H1 (cell line): Measurements from ENCODE around the gene SPTLC3. TPM values are rescaled to one million over a fixed set of nuclear protein-coding genes. Genes with fewer than 3 reads are reported as not detected.

ENCODE experiments used
- CTCF ChIA-PET: fragments of 300-600 bp; sonication (Branson Sonifier 250); formaldehyde crosslinking; loops from one replicate; lab custom pipeline; 2021; ENCODE audit not compliant: partially characterized antibody; lab: Charles Lee
- POLR2A ChIA-PET: fragments of 300-600 bp; sonication (Branson Sonifier 250); formaldehyde crosslinking; loops from one replicate; lab custom pipeline; 2021; ENCODE audit warnings: inconsistent platforms; ENCODE audit not compliant: partially characterized antibody; lab: Charles Lee
- DNase-seq, 2 experiments: peaks; one replicate each; pipeline versions ENCODE4 v3.0.0 to v3.0.0-alpha.2; 2010 to 2022; ENCODE audit warnings: low spot score in 2 of 2, low read depth in 1 of 2, mixed read lengths in 1 of 2
- FAIRE-seq: peaks from 2 replicates; lab custom pipeline; 2011; peaks lifted over from hg19 to GRCh38; lab: Jason Lieb, UNC
- H2AFZ ChIP-seq: 2 replicates; pipeline ENCODE4 v1.8.1; 2012; ENCODE audit warnings: low read length, inconsistent platforms
- H2AK5ac ChIP-seq: 2 replicates; pipeline ENCODE4 v1.6.1; 2013; ENCODE audit warnings: low read depth, low read length
- H2BK120ac ChIP-seq: replicated peaks from 2 replicates; pipeline ENCODE3; 2013; ENCODE audit warnings: low read depth, low read length, inconsistent platforms
- H2BK12ac ChIP-seq: 2 replicates; pipeline ENCODE4 v1.6.1; 2013; ENCODE audit warnings: low read depth, low read length
- H2BK15ac ChIP-seq: 2 replicates; pipeline ENCODE4 v1.6.1; 2013; ENCODE audit warnings: low read length
- H2BK20ac ChIP-seq: 2 replicates; pipeline ENCODE4 v1.6.1; 2013; ENCODE audit warnings: low read length
- H2BK5ac ChIP-seq: 2 replicates; pipeline ENCODE4 v1.6.1; 2013; ENCODE audit warnings: low read depth, low read length
- H3K14ac ChIP-seq: 2 replicates; pipeline ENCODE4 v1.6.1; 2013; ENCODE audit warnings: inconsistent platforms; ENCODE audit not compliant: insufficient read length
- H3K18ac ChIP-seq: 2 replicates; pipeline ENCODE4 v1.6.1; 2013; ENCODE audit warnings: low read length; ENCODE audit errors: extremely low read depth
- H3K23ac ChIP-seq: 2 replicates; pipeline ENCODE4 v1.6.1; 2013; ENCODE audit warnings: inconsistent platforms; ENCODE audit not compliant: insufficient read length
- H3K23me2 ChIP-seq: 2 replicates; pipeline ENCODE4 v1.6.1; 2013; ENCODE audit warnings: low read depth, low read length
- H3K27ac ChIP-seq: 2 replicates; pipeline ENCODE4 v1.6.1; 2011; ENCODE audit warnings: low read depth, low read length, inconsistent platforms
- H3K27me3 ChIP-seq, 4 experiments: replicated peaks in 1 of 4; 1 replicate in 1 of 4; 2 replicates in 3 of 4; pipeline versions ENCODE4 v1.6.1 to v1.8.1; 2011 to 2013; ENCODE audit warnings: low read length in 3 of 4, mild to moderate bottlenecking in 3 of 4, inconsistent platforms in 2 of 4, mixed read lengths in 2 of 4, moderate library complexity in 1 of 4; ENCODE audit not compliant: control insufficient read depth in 3 of 4, insufficient read depth in 3 of 4; ENCODE audit errors: extremely low read depth in 1 of 4
- H3K36me3 ChIP-seq, 4 experiments: 2 replicates each; pipeline versions ENCODE4 v1.6.1 to v1.8.1; 2011 to 2013; ENCODE audit warnings: mild to moderate bottlenecking in 4 of 4, low read length in 3 of 4, moderate library complexity in 2 of 4, control low read depth in 1 of 4, inconsistent platforms in 1 of 4; ENCODE audit not compliant: insufficient read depth in 4 of 4, control insufficient read depth in 2 of 4
- H3K4ac ChIP-seq: replicated peaks from 2 replicates; pipeline ENCODE3; 2013; ENCODE audit warnings: low read length, low read depth, mixed read lengths, inconsistent platforms; ENCODE audit not compliant: insufficient read length
- H3K4me1 ChIP-seq, 4 experiments: replicated peaks in 1 of 4; 1 replicate in 1 of 4; 2 replicates in 3 of 4; pipeline versions ENCODE4 v1.6.1 to v1.8.1; 2011 to 2013; ENCODE audit warnings: low read length in 3 of 4, inconsistent platforms in 2 of 4, mixed read lengths in 1 of 4; ENCODE audit not compliant: insufficient read depth in 4 of 4, control insufficient read depth in 3 of 4
- H3K4me2 ChIP-seq, 2 experiments: 2 replicates each; pipeline versions ENCODE4 v1.6.1 to v1.8.1; 2011 to 2013; ENCODE audit warnings: low read depth in 2 of 2, low read length in 2 of 2, control low read depth in 1 of 2, inconsistent platforms in 1 of 2, mild to moderate bottlenecking in 1 of 2; ENCODE audit not compliant: insufficient read depth in 1 of 2
- H3K4me3 ChIP-seq, 4 experiments: fragments of 200-600, 300-600 bp in 1 of 4; sonication (generic), shearing (Covaris generic), sonication (Bioruptor Twin) in 1 of 4; 2 replicates each; pipeline versions ENCODE4 v1.5.1 to v1.8.1; 2011 to 2016; ENCODE audit warnings: low read length in 4 of 4, low read depth in 3 of 4, control low read depth in 2 of 4, inconsistent platforms in 2 of 4, mild to moderate bottlenecking in 2 of 4, mixed read lengths in 1 of 4, moderate library complexity in 1 of 4; ENCODE audit not compliant: insufficient read depth in 2 of 4; ENCODE audit errors: extremely low read depth in 1 of 4
- H3K56ac ChIP-seq: replicated peaks from 2 replicates; pipeline ENCODE3; 2013; ENCODE audit warnings: low read depth, mild to moderate bottlenecking, mixed read lengths, low read length, inconsistent platforms; ENCODE audit not compliant: insufficient read length
- H3K79me1 ChIP-seq: 2 replicates; pipeline ENCODE4 v1.6.1; 2013; ENCODE audit warnings: low read depth, low read length, control low read depth
- H3K79me2 ChIP-seq, 2 experiments: 2 replicates each; pipeline versions ENCODE4 v1.6.1 to v1.8.1; 2012 to 2013; ENCODE audit warnings: low read length in 2 of 2, mild to moderate bottlenecking in 2 of 2, inconsistent platforms in 1 of 2; ENCODE audit not compliant: insufficient read depth in 2 of 2, control insufficient read depth in 1 of 2
- H3K9ac ChIP-seq, 4 experiments: replicated peaks in 1 of 4; 1 replicate in 1 of 4; 2 replicates in 3 of 4; pipeline versions ENCODE4 v1.6.1 to v1.8.1; 2011 to 2013; ENCODE audit warnings: low read depth in 3 of 4, low read length in 3 of 4, control low read depth in 2 of 4, mild to moderate bottlenecking in 2 of 4, moderate library complexity in 2 of 4, inconsistent platforms in 1 of 4; ENCODE audit errors: extremely low read depth in 1 of 4
- H3K9me3 ChIP-seq, 2 experiments: 2 replicates each; pipeline versions ENCODE4 v1.6.1 to v1.8.1; 2012 to 2013; ENCODE audit warnings: mild to moderate bottlenecking in 2 of 2, moderate library complexity in 2 of 2, control low read depth in 1 of 2, inconsistent platforms in 1 of 2, low read depth in 1 of 2, low read length in 1 of 2, mixed read lengths in 1 of 2; ENCODE audit not compliant: insufficient read depth in 2 of 2
- H4K20me1 ChIP-seq, 2 experiments: replicated peaks in 1 of 2; 2 replicates each; pipeline versions ENCODE3 to v1.8.1; 2011 to 2013; ENCODE audit warnings: inconsistent platforms in 2 of 2, low read length in 2 of 2, mild to moderate bottlenecking in 1 of 2; ENCODE audit not compliant: insufficient read depth in 2 of 2, control insufficient read depth in 1 of 2
- H4K5ac ChIP-seq: 2 replicates; pipeline ENCODE4 v1.6.1; 2013; ENCODE audit warnings: low read length, low read depth, mixed read lengths, inconsistent platforms; ENCODE audit not compliant: insufficient read length
- H4K8ac ChIP-seq: 2 replicates; pipeline ENCODE4 v1.8.0; 2013; ENCODE audit warnings: mild to moderate bottlenecking, moderate library complexity, low read length, inconsistent platforms; ENCODE audit not compliant: insufficient read depth; ENCODE audit errors: extremely low read depth
- H4K91ac ChIP-seq: replicated peaks from 2 replicates; pipeline ENCODE3; 2013; ENCODE audit warnings: low read length, mixed read lengths, inconsistent platforms; ENCODE audit not compliant: insufficient read length
- CBX8 ChIP-seq: fragments of 300-800, 300-1000 bp; sonication (generic); IDR thresholded peaks from 2 replicates; pipeline ENCODE4 v1.7.1; 2016; ENCODE audit warnings: low read depth, low read length, borderline replicate concordance
- CEBPB ChIP-seq: IDR thresholded peaks from 2 replicates; pipeline ENCODE4 v1.6.1; 2012; ENCODE audit warnings: low read depth, low read length
- CREB1 ChIP-seq: IDR thresholded peaks from 2 replicates; pipeline ENCODE4 v1.6.1; 2012; ENCODE audit warnings: inconsistent platforms
- EGR1 ChIP-seq: IDR thresholded peaks from 2 replicates; pipeline ENCODE4 v1.6.1; 2011; ENCODE audit warnings: low read depth, low read length, borderline replicate concordance
- JUN ChIP-seq: IDR thresholded peaks from 2 replicates; pipeline ENCODE4 v1.6.1; 2011; ENCODE audit warnings: low read depth, mild to moderate bottlenecking, improper control_type of control experiment, low read length
- MAFK ChIP-seq: IDR thresholded peaks from 2 replicates; pipeline ENCODE4 v1.6.1; 2012; ENCODE audit warnings: low read depth, mild to moderate bottlenecking, improper control_type of control experiment, low read length
- RAD21 ChIP-seq, 2 experiments: IDR thresholded peaks in 1 of 2; conservative IDR thresholded peaks in 1 of 2; 2 replicates each; pipeline ENCODE4 v1.6.1; 2011; ENCODE audit warnings: low read depth in 2 of 2, low read length in 2 of 2, improper control_type of control experiment in 1 of 2, inconsistent platforms in 1 of 2, mild to moderate bottlenecking in 1 of 2, moderate library complexity in 1 of 2
- RNF2 ChIP-seq: fragments of 200-900, 300-1000 bp; sonication (generic); IDR thresholded peaks from 2 replicates; pipeline ENCODE4 v1.7.1; 2016; ENCODE audit warnings: borderline replicate concordance, low read depth, mild to moderate bottlenecking, antibody characterized with exemption, low read length; ENCODE audit not compliant: poor library complexity, severe bottlenecking; ENCODE audit errors: missing control alignments
- RXRA ChIP-seq: IDR thresholded peaks from 2 replicates; pipeline ENCODE4 v1.6.1; 2011; ENCODE audit warnings: low read depth, mild to moderate bottlenecking, low read length, moderate library complexity; ENCODE audit not compliant: insufficient read depth
- SRF ChIP-seq: IDR thresholded peaks from 2 replicates; pipeline ENCODE4 v1.6.1; 2011; ENCODE audit warnings: mild to moderate bottlenecking, low read depth, low read length, moderate library complexity
- TAF7 ChIP-seq: optimal IDR thresholded peaks from 2 replicates; pipeline ENCODE3; 2011; ENCODE audit warnings: low read depth, mild to moderate bottlenecking, inconsistent platforms, low read length, moderate library complexity, borderline replicate concordance
- TBP ChIP-seq: IDR thresholded peaks from 2 replicates; pipeline ENCODE4 v1.6.1; 2011; ENCODE audit warnings: low read depth, low read length, improper control_type of control experiment
- YY1 ChIP-seq: IDR thresholded peaks from 2 replicates; pipeline ENCODE4 v1.6.1; 2011; ENCODE audit warnings: low read depth, mild to moderate bottlenecking, low read length
- polyA plus RNA-seq, 7 experiments: library from polyadenylated mRNA; depleted of rRNA in 3 of 7; stranded (reverse) in 5 of 7; unstranded in 2 of 7; fragments of >200 nt in 5 of 7; fragments of 200-250 nt in 2 of 7; gene quantifications; 1 replicate in 5 of 7; 2 replicates in 1 of 7; 4 replicates in 1 of 7; pipeline versions ENCODE4 v1.2.1 to v1.2.3, GENCODE V29; 2011 to 2013; ENCODE audit warnings: missing spikeins in 2 of 7, mixed read lengths in 2 of 7
- total RNA-seq: library from RNA; stranded (reverse); fragmentation: NEBNext Ultra II Directional; extraction: Animal tissue kit (Norgen Biotek cat#: 25700); gene quantifications from 2 replicates; pipeline ENCODE4 v1.2.1, GENCODE V29; 2021
- TF ChIP-seq, protein P1 (sequence below): IDR thresholded peaks from 2 replicates; pipeline ENCODE4 v1.6.1; 2011; ENCODE audit warnings: low read depth, mild to moderate bottlenecking, low read length; ENCODE audit not compliant: insufficient read depth
- TF ChIP-seq, protein P2 (sequence below): IDR thresholded peaks from 2 replicates; pipeline ENCODE4 v1.6.1; 2012; ENCODE audit warnings: inconsistent platforms

The SPTLC3 gene
- total and polyA plus RNA-seq, 2 of the 8 experiments (the other 6 are each of a cell fraction or from before 2014, with no cell fraction given), result 0.23 to 0.82 TPM

DNA sequence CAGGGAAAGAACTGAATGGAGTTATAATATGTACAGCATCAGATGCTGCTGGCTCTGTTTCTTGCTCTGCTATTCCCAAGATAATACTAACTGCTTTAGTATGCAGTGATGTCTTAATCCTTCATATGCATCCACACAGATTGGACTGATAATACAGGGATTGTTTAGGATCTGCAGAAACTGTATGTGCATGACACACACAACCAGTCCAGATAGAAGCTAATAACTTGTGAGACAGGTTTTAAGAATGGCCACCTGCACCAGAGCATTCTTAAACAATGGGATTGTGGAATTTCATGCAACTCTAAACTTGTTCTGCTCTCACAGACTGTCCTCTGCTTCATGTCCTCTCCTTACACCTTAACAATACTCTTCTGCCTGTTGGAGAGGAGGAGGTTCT, 90.9 kb downstream of the SPTLC3 start:
- Histone ChIP-seq H3K14ac (no peak overlapping the region), H2BK20ac (no peak overlapping the region), H4K20me1 (no peaks in the 10 kb centered on the region), H3K23ac (no peak overlapping the region), H3K9ac (no peak overlapping the region), H2AFZ (no peak overlapping the region), H4K8ac (no peak overlapping the region), H2BK12ac (no peak overlapping the region), H3K36me3 (no peaks in the 10 kb centered on the region; a peak in 1 of 8 replicates), H2BK15ac (no peak overlapping the region), H2AK5ac (no peak overlapping the region), H3K56ac (no peak overlapping the region), H3K27ac (no peak overlapping the region), H3K4me1 (peaks cover 0 to 8% (median 0%) of the 10 kb centered on the region in 4 experiments; a peak in 3 of 7 replicates), H3K4me2 (no peak overlapping the region), H3K79me2 (no peaks in the 10 kb centered on the region), H3K27me3 (no peaks in the 10 kb centered on the region), H3K4me3 (no peak overlapping the region), H4K91ac (no peak overlapping the region), H3K18ac (no peak overlapping the region), H3K9me3 (no peaks in the 10 kb centered on the region), H4K5ac (no peak overlapping the region), H2BK5ac (no peak overlapping the region), H3K79me1 (no peaks in the 10 kb centered on the region), H3K23me2 (no peaks in the 10 kb centered on the region), H2BK120ac (no peak overlapping the region), H3K4ac (no peak overlapping the region)
- CTCF ChIA-PET, result interaction anchor here (1.7 kb wide), 1 partner anchor 203 kb away, joined by 4 read pairs; no protein-coding TSS in a partner anchor
- FAIRE-seq (no peak), DNase-seq (no peak)
- POLR2A ChIA-PET, result no interaction called here
- no peak for TF ChIP-seq SRF
- TF ChIP-seq YY1, result no peak
- TF ChIP-seq TBP, result no peak
- TF ChIP-seq CEBPB, result no peak
- no peak for TF ChIP-seq RAD21 (IDR thresholded peaks at IDR 0.05 in 1 of 2, conservative IDR thresholded peaks at IDR 0.05 in 1 of 2; ENCODE audit: low read depth in 2 of 2, low read length in 2 of 2)
- TF ChIP-seq EGR1, result no peak
- no peak for TF ChIP-seq JUN
- TF ChIP-seq, protein P1, sequence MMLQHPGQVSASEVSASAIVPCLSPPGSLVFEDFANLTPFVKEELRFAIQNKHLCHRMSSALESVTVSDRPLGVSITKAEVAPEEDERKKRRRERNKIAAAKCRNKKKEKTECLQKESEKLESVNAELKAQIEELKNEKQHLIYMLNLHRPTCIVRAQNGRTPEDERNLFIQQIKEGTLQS, result no peak
- TF ChIP-seq CBX8, result no peak
- TF ChIP-seq CREB1, result no peak
- no peak for TF ChIP-seq RXRA
- TF ChIP-seq, protein P2, sequence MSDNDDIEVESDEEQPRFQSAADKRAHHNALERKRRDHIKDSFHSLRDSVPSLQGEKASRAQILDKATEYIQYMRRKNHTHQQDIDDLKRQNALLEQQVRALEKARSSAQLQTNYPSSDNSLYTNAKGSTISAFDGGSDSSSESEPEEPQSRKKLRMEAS, result no peak
- TF ChIP-seq RNF2, result no peak
- TF ChIP-seq TAF7, result no peak
- TF ChIP-seq MAFK, result no peak
